ENCODE results near the gene SPRYD7.

SPRYD7 gene

DNA sequence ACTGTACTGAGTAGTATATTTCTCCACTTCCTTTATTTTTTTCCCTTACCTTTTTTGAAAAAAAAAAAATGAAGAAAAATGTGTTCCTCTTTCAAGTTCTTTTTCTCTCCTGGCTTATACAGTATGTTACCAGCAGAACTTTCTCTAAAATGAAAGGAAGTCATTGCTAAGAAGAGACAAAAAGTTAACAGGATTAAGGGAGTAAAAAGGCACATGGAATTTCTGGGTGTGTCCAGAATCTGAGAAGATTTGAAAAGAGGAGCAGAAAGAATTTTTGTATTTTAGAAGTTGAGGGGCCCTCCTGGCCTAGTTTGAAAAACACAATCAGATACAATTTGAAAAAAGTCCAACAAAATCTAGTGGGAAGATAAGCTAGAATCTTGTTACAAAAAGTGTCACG, 39.7 kb upstream of the SPRYD7 start:
- no peak overlapping the region for H3K4me3 ChIP-seq (ENCODE audit: low read depth, low read length)
- TF ChIP-seq, protein P1, sequence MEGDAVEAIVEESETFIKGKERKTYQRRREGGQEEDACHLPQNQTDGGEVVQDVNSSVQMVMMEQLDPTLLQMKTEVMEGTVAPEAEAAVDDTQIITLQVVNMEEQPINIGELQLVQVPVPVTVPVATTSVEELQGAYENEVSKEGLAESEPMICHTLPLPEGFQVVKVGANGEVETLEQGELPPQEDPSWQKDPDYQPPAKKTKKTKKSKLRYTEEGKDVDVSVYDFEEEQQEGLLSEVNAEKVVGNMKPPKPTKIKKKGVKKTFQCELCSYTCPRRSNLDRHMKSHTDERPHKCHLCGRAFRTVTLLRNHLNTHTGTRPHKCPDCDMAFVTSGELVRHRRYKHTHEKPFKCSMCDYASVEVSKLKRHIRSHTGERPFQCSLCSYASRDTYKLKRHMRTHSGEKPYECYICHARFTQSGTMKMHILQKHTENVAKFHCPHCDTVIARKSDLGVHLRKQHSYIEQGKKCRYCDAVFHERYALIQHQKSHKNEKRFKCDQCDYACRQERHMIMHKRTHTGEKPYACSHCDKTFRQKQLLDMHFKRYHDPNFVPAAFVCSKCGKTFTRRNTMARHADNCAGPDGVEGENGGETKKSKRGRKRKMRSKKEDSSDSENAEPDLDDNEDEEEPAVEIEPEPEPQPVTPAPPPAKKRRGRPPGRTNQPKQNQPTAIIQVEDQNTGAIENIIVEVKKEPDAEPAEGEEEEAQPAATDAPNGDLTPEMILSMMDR (IDR thresholded peaks at IDR 0.05; ENCODE audit: low read depth, low read length): no peak
- H3K36me3 ChIP-seq: no peaks in the 10 kb centered on the region
- H3K4me1 ChIP-seq: no peaks in the 10 kb centered on the region
- no peaks in the 10 kb centered on the region for H3K27me3 ChIP-seq
- no peaks in the 10 kb centered on the region for H3K9me3 ChIP-seq
- DNase-seq: no peak

DNA sequence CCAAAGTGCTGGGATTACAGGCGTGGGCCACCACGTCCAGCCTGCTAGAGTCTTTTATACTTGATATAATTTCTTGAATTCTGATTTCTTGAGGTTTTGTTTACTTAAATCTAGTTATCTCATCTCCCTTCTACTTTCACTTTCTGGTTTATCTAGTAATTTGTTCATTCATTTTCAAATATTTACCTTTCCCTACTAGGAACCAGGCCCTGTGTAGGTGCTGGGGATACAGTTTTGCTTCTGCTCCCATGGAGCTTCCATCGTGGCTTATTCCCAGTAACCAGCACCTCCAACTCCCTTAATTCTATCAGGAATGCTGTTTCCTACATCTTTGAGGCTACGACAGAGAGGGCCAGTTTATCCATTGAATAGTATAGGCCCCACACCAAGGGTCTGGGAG, 36.6 kb upstream of the SPRYD7 start:
- Histone ChIP-seq H3K4me1 (no peaks in the 10 kb centered on the region), H3K4me3 (ENCODE audit: low read depth, low read length) (no peak overlapping the region), H3K9me3 (no peaks in the 10 kb centered on the region; the same call in 1 of the 2 replicates), H3K27me3 (no peaks in the 10 kb centered on the region), H3K36me3 (no peaks in the 10 kb centered on the region)
- DNase-seq: no peak
- TF ChIP-seq, protein P1 (IDR thresholded peaks at IDR 0.05; ENCODE audit: low read depth, low read length): no peak

DNA sequence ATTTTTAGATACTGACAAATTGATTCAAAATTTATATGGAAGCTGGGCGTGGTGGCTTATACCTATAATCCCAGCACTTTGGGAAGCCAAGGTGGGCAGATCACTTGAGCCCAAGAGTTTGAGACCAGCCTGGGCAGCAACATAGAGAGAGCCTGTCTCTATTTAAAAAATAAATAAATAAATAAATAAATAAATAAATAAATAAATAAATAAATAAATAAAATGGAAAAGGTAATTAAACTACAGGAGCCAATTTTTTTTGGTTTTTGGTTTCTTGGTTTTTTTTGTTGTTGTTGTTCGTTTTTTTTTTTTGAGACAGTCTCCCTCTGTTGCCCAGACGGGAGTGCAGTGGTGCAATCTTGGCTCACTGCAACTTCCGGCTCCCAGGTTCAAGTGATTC, 31.3 kb upstream of the SPRYD7 start:
- DNase-seq: no peak
- TF ChIP-seq, protein P1 (IDR thresholded peaks at IDR 0.05; ENCODE audit: low read depth, low read length): no peak
- H3K4me1 ChIP-seq: no peaks in the 10 kb centered on the region
- no peaks in the 10 kb centered on the region; the same call in 1 of the 2 replicates for H3K9me3 ChIP-seq
- no peaks in the 10 kb centered on the region for H3K27me3 ChIP-seq
- no peak overlapping the region for H3K4me3 ChIP-seq (ENCODE audit: low read depth, low read length)
- no peaks in the 10 kb centered on the region for H3K36me3 ChIP-seq

DNA sequence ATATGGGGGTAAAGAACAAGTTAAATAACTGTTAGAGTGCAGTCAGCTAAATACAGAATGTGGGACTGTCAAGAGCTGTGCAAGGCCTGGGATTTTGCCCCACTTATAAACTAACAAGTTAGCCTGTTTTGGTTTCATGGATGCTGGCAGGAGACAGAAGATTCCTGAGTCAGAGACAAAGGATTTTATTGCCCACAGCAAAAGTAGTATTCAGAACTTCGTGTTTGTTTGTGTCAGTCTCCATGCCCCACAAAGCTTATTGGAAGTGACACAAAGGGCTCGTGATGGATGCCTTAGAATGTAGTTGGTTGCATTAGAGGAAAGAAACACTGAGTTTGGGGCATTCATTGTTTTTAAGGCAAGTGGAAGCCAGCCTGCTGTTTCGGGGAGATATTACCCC, 22.2 kb upstream of the SPRYD7 start:
- no peak for DNase-seq

DNA sequence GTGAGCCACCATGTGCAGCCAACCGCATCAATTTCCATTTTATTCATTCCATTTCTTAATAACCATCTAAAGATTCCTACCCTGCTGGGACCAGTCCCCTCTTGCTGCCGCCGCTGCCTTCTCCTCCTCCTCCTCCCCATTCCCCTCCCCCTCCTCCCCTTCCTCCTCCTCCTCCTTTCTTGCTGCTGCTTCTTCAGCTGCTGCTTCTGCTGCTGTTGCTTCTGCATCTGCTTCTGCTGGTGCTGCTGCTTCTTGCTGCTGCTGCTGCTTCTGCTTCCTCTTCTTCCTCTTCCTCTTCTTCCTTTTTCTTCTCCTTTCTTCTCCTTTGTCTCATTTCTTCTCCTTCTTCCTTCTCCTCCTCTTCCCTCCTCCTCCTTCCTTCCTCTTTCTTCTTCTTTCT, 20.0 kb upstream of the SPRYD7 start:
- Histone ChIP-seq H3K9me3 (no peaks in the 10 kb centered on the region), H3K4me3 (ENCODE audit: low read depth, low read length) (no peak overlapping the region), H3K27me3 (no peaks in the 10 kb centered on the region), H3K36me3 (no peaks in the 10 kb centered on the region), H3K4me1 (no peaks in the 10 kb centered on the region)
- no peak for DNase-seq
- TF ChIP-seq, protein P1 (IDR thresholded peaks at IDR 0.05; ENCODE audit: low read depth, low read length): no peak

More for the DNA sequence above, 22.2 kb upstream of the SPRYD7 start:
- TF ChIP-seq, protein P1 (IDR thresholded peaks at IDR 0.05; ENCODE audit: low read depth, low read length): no peak
- H3K27me3 ChIP-seq: no peaks in the 10 kb centered on the region
- no peaks in the 10 kb centered on the region for H3K9me3 ChIP-seq
- H3K4me3 ChIP-seq (ENCODE audit: low read depth, low read length): no peak overlapping the region
- no peaks in the 10 kb centered on the region for H3K36me3 ChIP-seq
- H3K4me1 ChIP-seq: no peaks in the 10 kb centered on the region

DNA sequence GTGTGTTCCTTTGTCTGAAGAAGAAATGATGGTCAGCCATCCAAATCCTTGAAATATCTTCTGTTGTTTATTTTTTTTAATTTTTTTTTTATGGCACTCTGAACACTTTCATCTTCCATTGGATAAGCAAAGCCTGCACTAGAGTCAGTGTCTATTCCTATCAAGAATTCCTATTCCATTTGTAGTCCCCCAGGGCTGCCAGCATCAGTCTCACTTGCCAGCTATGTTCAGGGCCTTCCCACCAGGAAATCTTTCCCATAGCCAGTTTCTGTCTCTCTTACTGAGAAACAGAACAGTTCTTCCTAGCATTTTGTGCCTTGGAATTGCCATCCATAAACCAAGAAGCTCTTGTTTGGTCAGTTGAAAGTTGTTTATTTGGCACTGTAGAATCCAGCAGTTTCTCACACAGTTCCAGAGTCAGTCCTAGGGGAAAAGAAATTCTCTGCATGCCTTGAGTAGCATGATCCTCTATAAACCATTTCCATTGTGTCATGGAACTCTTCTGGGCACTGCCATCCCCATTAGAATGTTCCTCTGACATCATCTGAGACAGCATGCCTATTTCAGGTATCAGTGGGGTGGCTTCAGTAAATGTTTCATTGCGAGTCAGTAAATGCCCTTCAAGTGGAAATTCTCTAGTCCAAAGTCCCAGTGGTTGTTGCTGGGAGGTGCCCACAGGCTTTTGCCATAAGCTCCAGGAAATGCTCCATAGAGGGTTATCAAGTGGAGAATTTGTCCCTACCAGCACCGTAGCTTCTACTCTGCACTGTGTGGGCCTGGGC, 18.7 kb upstream of the SPRYD7 start:
- Histone ChIP-seq H3K4me1 (no peaks in the 10 kb centered on the region), H3K4me3 (ENCODE audit: low read depth, low read length) (no peak overlapping the region), H3K9me3 (no peaks in the 10 kb centered on the region), H3K36me3 (no peaks in the 10 kb centered on the region), H3K27me3 (no peaks in the 10 kb centered on the region)
- TF ChIP-seq, protein P1 (IDR thresholded peaks at IDR 0.05; ENCODE audit: low read depth, low read length): no peak
- no peak for DNase-seq
